D341Med (cell line): ENCODE measurements around the gene PCSK1N.
"Not testable (repeated sequence)": the region's sequence is repeated elsewhere in the genome, so short reads cannot be mapped to it uniquely, and the experiment has no call there.

Source experiments
- DNase-seq: peaks from one replicate; pipeline ENCODE4 v3.0.0; 2012; ENCODE audit warnings: low spot score

Gene PCSK1N

DNA sequence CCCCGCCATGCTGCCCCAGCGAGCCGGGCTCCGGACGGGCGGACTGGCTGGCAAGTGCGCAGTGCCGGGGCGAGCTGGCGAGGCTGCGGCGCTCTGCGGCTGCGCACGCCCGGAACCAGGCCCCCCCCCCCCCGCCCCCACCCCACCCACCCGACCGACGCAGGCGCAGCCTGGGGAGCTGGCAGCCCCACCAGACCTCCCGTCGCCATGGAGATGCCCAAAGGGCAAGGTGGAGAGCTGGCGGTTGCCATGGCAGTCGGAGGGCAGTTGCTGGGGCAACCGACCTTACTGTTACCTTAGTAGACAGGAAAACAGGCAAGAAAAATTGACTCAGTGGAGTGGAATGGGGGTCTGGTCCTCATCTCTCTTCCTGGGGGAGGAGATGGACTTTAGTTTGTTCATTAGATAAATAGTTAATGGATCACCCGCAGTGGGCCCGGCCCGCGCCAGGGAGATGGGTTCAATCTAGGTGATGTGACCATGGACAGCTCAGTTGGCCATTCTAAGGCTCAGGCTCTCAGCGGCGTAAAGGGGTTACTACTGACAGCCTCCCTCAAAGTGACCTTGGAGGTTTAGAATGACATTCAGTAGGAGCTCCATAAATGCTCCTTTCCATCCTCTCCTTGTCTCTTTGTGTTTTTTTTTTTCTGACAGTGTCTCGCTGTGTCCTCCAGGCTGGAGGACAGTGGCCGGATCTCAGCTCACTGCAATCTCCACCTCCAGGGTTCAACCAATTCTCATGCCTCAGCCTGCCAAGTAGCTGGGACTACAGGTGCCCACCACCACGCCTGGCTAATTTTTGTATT, at the start of gene PCSK1N:
PCSK1N (minus strand) TSS at position 87 of the 806 bp plus-strand sequence; CDS start at position 9, 78 bp downstream.
- DNase-seq = peak; percentile 82

DNA sequence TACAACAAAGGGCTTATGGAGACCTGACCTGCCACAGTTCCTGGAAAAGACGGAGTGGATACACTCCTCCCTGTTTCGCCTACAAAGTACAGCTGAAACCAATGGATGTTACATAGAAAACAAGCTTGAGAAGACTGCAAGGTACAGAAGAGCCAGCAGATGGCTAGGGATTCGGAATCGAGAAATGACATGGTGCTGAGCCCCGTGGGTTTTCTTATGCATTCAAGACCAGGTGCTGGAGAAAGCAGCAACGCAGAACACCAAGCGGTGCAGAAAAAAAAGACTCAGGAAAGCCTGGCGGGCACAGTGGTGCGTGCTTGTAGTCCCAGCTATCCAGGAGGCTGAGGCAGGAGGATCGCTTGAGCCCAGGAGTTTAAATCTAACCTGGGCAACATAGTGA, 48.3 kb upstream of the PCSK1N start:
- DNase-seq = no peak

- DNase-seq = not testable (repeated sequence)
Observed at GRCh38 chrX:48876944-48877343, 41.5 kb upstream of the PCSK1N start.

- not testable (repeated sequence) for DNase-seq
Observed at GRCh38 chrX:48872017-48872416, 36.6 kb upstream of the PCSK1N start.

DNA sequence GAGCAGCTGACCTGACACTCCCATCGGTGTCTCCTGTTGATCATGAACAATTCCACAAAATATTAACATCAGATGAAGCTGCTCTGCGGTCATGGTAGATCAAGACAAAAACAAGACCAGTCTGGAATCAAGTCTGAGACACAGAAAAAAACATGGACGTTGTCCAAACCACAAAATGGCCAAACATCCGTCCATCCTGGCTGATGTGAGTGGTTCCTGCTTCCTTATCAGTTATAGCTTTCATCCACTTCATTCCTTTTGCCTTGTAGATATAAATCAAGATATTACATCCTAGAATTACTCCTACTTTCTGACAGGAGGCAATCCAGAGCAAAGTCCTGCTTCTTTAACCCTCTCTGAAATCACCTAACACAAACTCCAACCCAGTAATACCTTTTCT, 28.8 kb upstream of the PCSK1N start:
- no peak for DNase-seq

DNA sequence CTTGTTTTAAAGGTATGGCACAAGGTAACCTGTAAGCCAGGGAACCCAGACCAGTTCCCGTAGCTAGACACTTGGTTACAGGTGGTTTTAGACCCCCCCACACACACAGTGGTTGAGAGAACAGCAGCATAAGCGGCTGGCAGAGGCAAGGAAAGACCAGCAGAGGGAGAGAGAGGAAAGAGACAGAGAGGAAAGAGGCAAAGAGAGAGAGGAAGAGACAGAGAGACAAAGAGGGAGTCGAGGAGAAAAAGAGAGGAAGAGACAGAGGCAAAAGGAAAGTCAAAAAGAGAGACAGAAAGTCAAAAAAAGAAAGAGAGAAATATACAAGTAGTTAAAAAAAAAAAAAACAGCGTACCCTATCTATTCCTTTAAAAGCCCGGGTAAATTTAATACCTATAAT, 19.5 kb upstream of the PCSK1N start:
- no peak for DNase-seq

DNA sequence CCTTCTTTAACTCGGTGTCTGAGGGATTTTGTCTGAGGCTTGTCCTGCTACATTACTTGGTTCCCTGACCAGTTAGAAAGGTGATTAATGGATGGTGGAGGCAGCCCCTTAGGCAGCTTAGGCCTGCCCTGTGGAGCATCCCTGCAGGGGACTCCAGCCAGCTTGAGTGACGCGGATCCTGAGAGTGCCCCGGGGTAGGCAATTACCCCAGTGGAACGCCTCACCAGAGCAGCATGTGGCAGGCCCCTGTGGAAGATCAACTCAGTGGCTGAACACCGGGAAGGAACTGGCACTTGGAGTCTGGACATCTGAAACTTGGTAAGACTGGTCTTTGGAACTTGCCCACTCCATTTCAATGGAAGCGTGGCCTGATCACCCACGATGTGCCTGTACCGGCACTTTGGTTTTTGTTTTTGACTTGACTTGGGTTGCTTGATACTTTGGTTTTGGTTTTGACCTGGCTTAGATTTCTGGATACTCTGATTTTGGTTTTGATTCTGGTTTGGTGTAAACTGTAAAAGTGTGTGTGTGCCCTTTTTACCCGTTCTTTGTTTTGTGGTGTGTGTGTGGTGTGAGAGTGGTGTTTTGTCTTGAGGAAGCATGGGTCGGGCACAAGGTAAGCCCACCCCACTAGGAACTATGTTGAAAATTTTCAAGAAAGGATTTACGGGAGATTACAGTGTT, 18.9 kb upstream of the PCSK1N start:
- DNase-seq = not testable (repeated sequence)

DNA sequence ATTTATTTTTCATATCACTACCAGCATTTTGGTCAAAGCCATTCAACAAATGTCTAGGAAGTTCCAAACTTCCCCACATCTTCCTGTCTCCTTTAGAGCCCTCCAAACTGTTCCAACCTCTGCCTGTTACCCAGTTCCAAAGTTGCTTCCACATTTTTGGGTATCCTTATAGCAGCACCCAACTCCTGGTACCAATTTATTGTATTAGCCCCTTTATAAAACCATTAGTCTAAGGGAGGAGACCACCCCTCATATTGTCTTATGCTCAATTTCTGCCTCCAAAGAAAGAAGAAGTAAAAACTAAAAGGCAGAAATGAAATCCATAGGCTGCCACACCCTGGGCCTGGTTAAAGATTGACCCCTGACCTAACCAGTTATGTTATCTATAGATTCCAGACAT, 18.1 kb upstream of the PCSK1N start:
- DNase-seq = not testable (repeated sequence)

- no peak for DNase-seq
Observed at GRCh38 chrX:48852857-48853256, 17.4 kb upstream of the PCSK1N start.

GRCh38 chrX:48848847-48849246, 13.4 kb upstream of the PCSK1N start:
- DNase-seq = no peak

DNA sequence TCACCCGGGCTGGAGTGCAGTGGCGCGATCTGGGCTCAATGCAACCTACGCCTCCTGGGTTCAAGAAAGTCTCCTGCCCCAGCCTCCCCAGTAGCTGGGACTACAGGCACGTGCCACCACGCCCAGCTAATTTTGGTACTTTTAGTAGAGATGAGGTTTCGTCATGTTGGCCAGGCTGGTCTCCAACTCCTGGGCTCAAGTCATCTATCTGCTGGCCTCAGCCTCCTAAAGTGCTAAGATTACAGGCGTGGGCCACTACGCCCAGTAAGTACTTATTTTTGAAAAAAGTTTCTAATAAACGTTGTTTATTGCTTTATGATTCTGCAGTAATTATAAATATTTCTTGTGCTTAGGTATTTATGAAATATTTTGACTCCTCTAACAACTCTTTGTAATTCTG, 4.3 kb upstream of the PCSK1N start:
- no peak for DNase-seq

DNA sequence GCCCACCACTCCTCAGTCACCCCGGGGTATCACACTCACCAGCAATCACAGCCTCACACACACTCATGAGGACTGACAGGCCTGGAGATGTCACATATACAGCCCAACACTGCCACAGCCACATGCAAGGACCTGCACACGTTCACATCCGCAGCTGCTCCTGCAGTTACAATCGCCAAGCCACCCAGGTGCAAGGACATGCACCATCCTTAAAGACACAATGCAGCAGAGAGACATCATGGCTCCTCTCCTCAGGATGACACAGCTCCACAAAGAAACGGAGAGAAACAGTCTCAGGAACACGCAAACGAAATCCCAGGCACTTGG, 1.1 kb downstream of the PCSK1N start:
- DNase-seq = no peak

- no peak for DNase-seq
Observed at GRCh38 chrX:48833542-48834138, 1.8 kb downstream of the PCSK1N start.

DNA sequence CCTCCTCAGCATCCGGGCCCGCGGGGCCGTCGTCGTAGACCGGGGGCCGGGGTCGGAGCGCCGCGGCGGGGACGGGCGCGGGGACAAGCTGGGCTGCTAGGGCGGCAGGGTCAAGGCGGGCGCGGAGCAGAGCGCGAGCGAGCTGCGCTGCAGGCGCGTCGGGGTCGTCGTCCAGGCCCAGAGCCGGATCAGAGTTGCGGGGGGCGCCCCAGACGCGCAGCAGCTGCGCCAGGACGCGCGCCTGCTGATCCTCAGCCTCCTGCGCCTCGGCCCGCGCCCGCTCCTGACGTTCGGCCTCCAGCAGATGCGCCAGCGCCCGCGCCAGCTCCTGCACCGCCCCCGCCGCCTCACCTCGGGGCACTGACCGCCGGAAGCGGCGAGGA, 3.5 kb downstream of the PCSK1N start:
- no peak for DNase-seq

DNA sequence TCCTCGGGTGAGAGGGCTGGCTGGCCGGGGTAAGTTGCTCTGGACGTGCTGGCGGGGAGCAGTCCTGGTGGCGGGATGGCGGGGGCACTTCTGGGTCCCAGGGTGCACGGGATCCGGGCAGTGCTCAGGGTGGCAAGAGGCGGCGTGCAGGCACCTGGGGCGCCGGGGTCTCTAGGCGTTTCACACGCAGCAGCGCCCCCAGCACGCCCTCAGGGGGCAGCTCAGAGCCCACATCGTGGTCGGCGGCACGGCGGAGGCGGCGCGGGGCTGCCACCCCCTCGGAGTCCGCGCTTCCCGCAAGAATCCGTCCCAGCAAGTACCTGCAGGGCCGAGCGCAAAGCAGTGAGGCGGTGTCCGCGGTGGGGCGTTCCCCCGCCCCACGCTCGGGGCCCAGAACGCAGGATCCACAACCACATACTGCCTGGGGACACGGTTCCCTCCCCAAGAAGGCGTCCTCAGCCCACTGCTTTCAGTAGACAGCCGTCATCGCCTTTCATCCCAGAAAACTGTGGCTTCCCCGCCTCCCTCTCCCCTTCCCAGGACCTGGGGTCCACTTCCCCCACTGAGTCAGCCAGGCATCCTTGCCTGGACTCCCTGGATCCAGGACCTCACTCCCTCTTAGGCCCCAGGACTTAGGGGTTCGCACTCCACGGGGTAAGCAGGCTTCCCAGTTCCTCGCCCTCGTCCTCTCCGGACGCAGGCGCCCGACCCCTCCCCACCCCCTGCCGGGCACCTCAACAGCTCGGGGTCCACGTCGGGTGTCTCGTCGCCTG, 4.1 kb downstream of the PCSK1N start:
- no peak for DNase-seq

- no peak for DNase-seq
Observed at GRCh38 chrX:48829016-48829735, 6.2 kb downstream of the PCSK1N start.

DNA sequence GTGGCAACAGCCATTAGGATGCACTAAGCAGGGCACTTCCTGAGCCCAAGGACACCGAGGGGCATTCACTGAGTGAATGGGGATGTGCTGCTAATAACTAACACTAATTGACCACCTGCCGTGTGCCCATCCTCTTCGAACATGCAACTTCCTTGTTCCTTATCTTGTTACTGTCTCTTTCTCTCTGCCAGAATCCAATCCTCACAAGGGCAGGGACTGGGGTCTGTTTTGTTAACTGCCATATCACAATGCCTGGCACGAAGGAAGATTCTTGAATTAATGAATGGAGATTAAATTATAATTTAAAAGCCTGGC, 7.8 kb downstream of the PCSK1N start:
- no peak for DNase-seq

GRCh38 chrX:48826876-48827653, 8.3 kb downstream of the PCSK1N start:
- DNase-seq = no peak

DNA sequence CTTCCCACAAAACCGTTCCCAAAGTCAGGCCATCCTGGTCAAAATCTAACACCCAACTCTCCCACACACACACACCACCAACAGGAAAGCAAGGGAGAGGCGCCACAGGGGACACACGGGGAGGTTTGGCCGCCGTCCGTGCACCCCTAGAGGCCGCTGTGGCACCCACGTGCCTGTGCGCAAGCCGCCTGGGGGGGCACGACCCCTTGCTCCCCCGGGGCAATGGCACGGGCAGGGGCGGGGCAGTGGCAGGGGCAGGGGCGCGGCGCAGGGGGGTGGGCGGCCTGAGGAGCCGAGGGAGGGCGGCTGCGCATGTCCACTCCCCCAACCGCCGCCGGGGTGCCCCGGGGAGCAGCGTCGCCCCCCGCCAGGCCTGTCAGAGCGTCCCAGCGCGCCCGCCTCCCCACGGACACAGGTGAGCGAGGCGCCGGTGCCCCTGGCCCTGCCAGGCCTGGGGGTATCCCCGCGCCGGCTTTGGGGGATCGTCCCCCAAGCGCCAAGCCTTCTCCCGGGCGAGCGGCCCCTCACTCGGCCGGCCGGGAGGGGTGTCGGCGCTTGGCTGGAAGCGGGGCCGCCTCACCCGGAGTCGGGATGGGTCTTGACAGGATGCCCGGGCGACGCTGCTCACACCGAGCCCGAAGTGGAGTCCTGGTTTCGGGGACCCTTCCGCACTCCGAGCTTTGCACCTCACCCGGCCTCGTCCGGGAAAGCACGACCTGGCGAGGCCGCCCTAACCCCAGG, 9.1 kb downstream of the PCSK1N start, which contains the start of gene ERAS:
ERAS (plus strand) TSS at position 379 of the 741 bp plus-strand sequence. CDS start 2,611 bp downstream, outside the sequence.
- DNase-seq = no peak

DNA sequence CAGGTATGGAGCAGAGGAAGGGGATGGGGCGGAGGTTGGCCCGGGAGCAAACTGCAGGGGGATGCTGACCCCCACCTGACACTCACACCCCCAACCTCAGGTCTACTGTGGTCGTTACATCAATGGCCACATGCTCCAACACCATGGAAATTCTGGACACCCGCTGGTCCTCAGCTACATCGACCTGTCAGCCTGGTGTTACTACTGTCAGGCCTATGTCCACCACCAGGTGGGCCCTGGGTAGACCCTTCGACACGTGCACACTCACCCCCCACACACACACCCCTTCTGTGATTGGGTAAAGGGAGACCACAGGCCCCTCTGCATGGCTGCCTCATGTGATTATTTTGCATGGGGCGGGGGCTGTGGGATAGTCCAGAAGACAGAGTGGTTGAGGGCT, 11.3 kb downstream of the PCSK1N start:
- DNase-seq = no peak
